Pancreas (tissue), 10 donors: ENCODE data around the gene C1orf35. TPM values are rescaled to one million over a fixed set of nuclear protein-coding genes. Genes with fewer than 3 reads are reported as not detected.
A peak's percentile ranks its signal among the peaks of the same experiment; 100 is the strongest.

Experiments
- ATAC-seq, 4 donors: fragments of 200-7000 bp; cut with Tn5 transposase; one replicate each; pipeline versions ENCODE4 v1.8.0 to v1.9.1; 2020; ENCODE audit warnings: mild to moderate bottlenecking in 4 of 4, moderate library complexity in 4 of 4
- DNase-seq, 6 donors: peaks; one replicate each; pipeline ENCODE4 v3.0.0-alpha.2; 2020
- FAIRE-seq: peaks from 2 replicates; lab custom pipeline; 2012; peaks lifted over from hg19 to GRCh38; lab: Jason Lieb, UNC
- H3K27ac ChIP-seq, 4 donors: fragments of 200-600 bp; sonication (generic); 1 replicate in 3 of 4; 2 replicates in 1 of 4; pipeline versions ENCODE4 v1.5.0 to v1.8.0; 2020
- H3K27me3 ChIP-seq, 4 donors: fragments of 200-600 bp; one replicate each; pipeline ENCODE4 v1.8.0; 2021
- H3K36me3 ChIP-seq, 3 donors: fragments of 200-600 bp; sonication (generic) in 1 of 3; one replicate each; pipeline versions ENCODE4 v1.5.0 to v1.8.0; 2020 to 2021
- H3K4me1 ChIP-seq, 3 donors: fragments of 200-600 bp; one replicate each; pipeline ENCODE4 v1.8.0; 2021
- H3K4me3 ChIP-seq, 4 donors: fragments of 200-600 bp; sonication (generic) in 2 of 4; one replicate each; pipeline versions ENCODE4 v1.5.0 to v1.8.0; 2020 to 2021
- H3K9me3 ChIP-seq, 4 donors: fragments of 200-600 bp; one replicate each; pipeline ENCODE4 v1.8.0; 2021
- CTCF ChIP-seq, 4 donors: fragments of 200-600 bp; sonication (generic) in 3 of 4; IDR thresholded peaks; one replicate each; pipeline versions ENCODE4 v1.5.0 to v1.8.0; 2021; ENCODE audit warnings: antibody characterized with exemption in 4 of 4
- WGBS, 2 donors: extraction: QIAGEN DNeasy Blood & Tissue Kit; methylation state at CpG; one replicate each; pipeline ENCODE4 v1.1.7; 2013; 5-methylcytosine and 5-hydroxymethylcytosine counted together
- intact Hi-C, 3 donors: fragments of 100-400 bp; cut with DNase I; formaldehyde crosslinking; loops; one replicate each; pipeline versions ENCODE4 v1.11.1 to v1.14.2; 2022
- polyA plus RNA-seq, 2 donors: library from polyadenylated mRNA; stranded (reverse); fragments of 200-250 nt; gene quantifications; one replicate each; pipeline ENCODE4 v1.2.3, GENCODE V29; 2013
- total RNA-seq, 6 donors: library from RNA; stranded (reverse); fragmentation: NEBNext Ultra II Directional in 4 of 6; extraction: Animal tissue kit (Norgen Biotek cat#: 25700) in 4 of 6; gene quantifications; one replicate each; pipeline versions ENCODE4 v1.2.1 to v1.2.4, GENCODE V29; 2021 to 2023
- donor health status: healthy with polysubstance abuse.
- donor health status: DM: no; HTN: no; CAD: no; lungs with moderate emphysema.
- donor health status: DM: no; HTN: no; CAD: no.
- donor health status: control.
- donor health status: control.
- donor health status: Bipolar disorder and iron deficiency.
- donor health status: DM: yes; HTN: yes; CAD: no.
- donor health status: DM: no; HTN: no; CAD: no.
- donor health status: DM: no; HTN: no; CAD: no.
- donor health status: DM: yes; HTN: yes; CAD: no.

Gene C1orf35
- total and polyA plus RNA-seq, 8 donors, result 6.3 to 33.2 (median 8.3) TPM

GRCh38 chr1:228120351-228120750 lies 17.2 kb upstream of the C1orf35 start:
- no peak for FAIRE-seq
- H3K4me3 ChIP-seq, result no peak overlapping the region
- H3K27me3 ChIP-seq, result no peaks in the 10 kb centered on the region
- ATAC-seq, result no peak
- no peaks in the 10 kb centered on the region for H3K4me1 ChIP-seq
- H3K36me3 ChIP-seq, result no peaks in the 10 kb centered on the region
- H3K9me3 ChIP-seq, result no peaks in the 10 kb centered on the region
- no peak for TF ChIP-seq CTCF (IDR thresholded peaks at IDR 0.05)
- 74 to 78% methylated on average over 1 of the region's 1 CpG for WGBS, 2 donors
- H3K27ac ChIP-seq, result no peak overlapping the region
- intact Hi-C loops, result no loop called here
- DNase-seq, result no peak

GRCh38 chr1:228118040-228118439 lies 14.9 kb upstream of the C1orf35 start:
- H3K4me3 ChIP-seq, result no peak overlapping the region
- H3K36me3 ChIP-seq, result no peaks in the 10 kb centered on the region
- H3K27ac ChIP-seq, result no peak overlapping the region
- H3K27me3 ChIP-seq, result no peaks in the 10 kb centered on the region
- intact Hi-C loops, result no loop called here
- WGBS, 2 donors, result 89 to 96% methylated on average over 2 of the region's 2 CpGs
- TF ChIP-seq CTCF (IDR thresholded peaks at IDR 0.05), result no peak
- FAIRE-seq, result no peak
- no peaks in the 10 kb centered on the region for H3K4me1 ChIP-seq
- H3K9me3 ChIP-seq, result no peaks in the 10 kb centered on the region
- DNase-seq, result no peak
- no peak for ATAC-seq

- H3K9me3 ChIP-seq, result no peaks in the 10 kb centered on the region
- no peak overlapping the region for H3K27ac ChIP-seq
- H3K27me3 ChIP-seq, result no peaks in the 10 kb centered on the region
- ATAC-seq, result no peak
- no peak overlapping the region for H3K4me3 ChIP-seq
- peak; percentile 32 for FAIRE-seq
- intact Hi-C loops, result no loop called here
- DNase-seq, result no peak
- no peaks in the 10 kb centered on the region for H3K4me1 ChIP-seq
- TF ChIP-seq CTCF (IDR thresholded peaks at IDR 0.05), result no peak
- WGBS, 2 donors, result 96 to 98% methylated on average over 4 of the region's 4 CpGs
- H3K36me3 ChIP-seq, result no peaks in the 10 kb centered on the region
Observed at GRCh38 chr1:228117335-228117734, 14.2 kb upstream of the C1orf35 start.

GRCh38 chr1:228114827-228115226 lies 11.7 kb upstream of the C1orf35 start:
- 23 to 39% methylated on average over 3 of the region's 3 CpGs for WGBS, 2 donors
- DNase-seq (no peak), FAIRE-seq (no peak), ATAC-seq (peak in 1 of 4 donors; percentile 61)
- Histone ChIP-seq H3K27me3 (no peaks in the 10 kb centered on the region), H3K4me1 (peaks cover 0 to 5% (median 2%) of the 10 kb centered on the region in 3 donors), H3K4me3 (no peak overlapping the region), H3K36me3 (no peaks in the 10 kb centered on the region), H3K27ac (no peak overlapping the region), H3K9me3 (no peaks in the 10 kb centered on the region)
- TF ChIP-seq CTCF (IDR thresholded peaks at IDR 0.05), result no peak
- intact Hi-C loops, result no loop called here

GRCh38 chr1:228112617-228113016 lies 9.5 kb upstream of the C1orf35 start:
- ATAC-seq, result no peak
- no peaks in the 10 kb centered on the region for H3K27me3 ChIP-seq
- FAIRE-seq, result no peak
- no peaks in the 10 kb centered on the region for H3K36me3 ChIP-seq
- intact Hi-C loops, result no loop called here
- no peak overlapping the region for H3K4me3 ChIP-seq
- DNase-seq, result no peak
- no peak for TF ChIP-seq CTCF (IDR thresholded peaks at IDR 0.05)
- 75 to 77% methylated on average over 1 of the region's 1 CpG for WGBS, 2 donors
- peaks cover 5 to 9% (median 7%) of the 10 kb centered on the region in 3 donors for H3K4me1 ChIP-seq
- H3K9me3 ChIP-seq, result no peaks in the 10 kb centered on the region
- no peak overlapping the region for H3K27ac ChIP-seq
